ENCODE data around the gene NCAM1.

GRCh38 chr11:113176599-113177360 is 215.6 kb downstream of the NCAM1 start:
- TF ChIP-seq ATF2 (tag by site-specific recombination; IDR thresholded peaks at IDR 0.05; ENCODE audit: low read depth) = no peak
- TF ChIP-seq PRDM4 (tag by site-specific recombination; IDR thresholded peaks at IDR 0.05) = no peak

Measured in HEK293 (cell line).